Measurements from ENCODE around the gene SMARCA2. TPM values are rescaled to one million over a fixed set of nuclear protein-coding genes. Genes with fewer than 3 reads are reported as not detected.

Gene SMARCA2
- polyA plus RNA-seq, 1 donor from 2014 or later: 150 TPM

DNA sequence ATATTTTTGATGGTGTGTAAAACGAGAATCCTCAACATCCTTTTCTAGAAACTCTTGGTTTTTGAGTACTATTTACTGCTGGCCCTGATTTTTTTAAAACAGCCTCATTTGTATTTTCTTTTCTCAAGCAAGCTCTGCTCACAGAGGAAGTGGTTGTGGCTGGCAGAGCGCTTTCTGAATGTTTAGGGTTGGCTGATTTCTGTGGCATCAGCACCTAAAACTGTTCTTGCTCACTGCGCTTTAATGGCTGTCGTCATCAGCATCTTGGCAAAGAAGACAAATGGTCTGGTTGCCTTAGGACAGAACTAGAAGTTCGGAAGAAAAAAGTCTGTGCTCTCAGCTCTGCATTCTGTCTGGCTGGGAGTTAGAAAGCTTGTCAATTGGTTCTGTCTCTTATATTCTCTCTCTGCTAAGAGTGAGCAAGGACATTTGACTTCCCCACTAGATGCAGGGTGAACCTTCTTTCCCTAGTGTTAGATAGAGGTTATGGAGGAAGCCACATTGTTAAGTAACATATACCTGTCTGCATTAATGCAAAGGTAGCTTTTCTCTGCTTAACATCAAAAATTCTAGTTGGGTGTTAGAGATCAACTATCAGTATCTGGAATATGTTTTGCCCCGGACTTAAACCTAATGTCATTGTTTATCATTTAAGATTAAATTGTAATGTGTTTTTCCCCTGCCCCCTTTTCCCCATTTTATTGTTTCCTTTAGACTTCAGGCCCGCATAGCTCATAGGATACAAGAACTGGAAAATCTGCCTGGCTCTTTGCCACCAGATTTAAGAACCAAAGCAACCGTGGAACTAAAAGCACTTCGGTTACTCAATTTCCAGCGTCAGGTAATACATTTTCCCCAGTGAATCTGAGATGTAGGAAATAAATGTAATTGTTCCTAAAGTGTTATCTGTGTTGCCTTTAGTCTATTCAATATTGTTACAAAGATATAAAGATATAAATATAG, 39.0 kb downstream of the SMARCA2 start:
- H3K27ac ChIP-seq (ENCODE audit: low read length): no peak overlapping the region
- no peaks in the 10 kb centered on the region for H3K27me3 ChIP-seq (ENCODE audit: insufficient read depth, low read depth, low read length)
- H3K9me3 ChIP-seq (ENCODE audit: low read length): no peaks in the 10 kb centered on the region
- no peaks in the 10 kb centered on the region for H3K79me2 ChIP-seq (replicated peaks; ENCODE audit: insufficient read depth, low read length)
- H4K20me1 ChIP-seq (ENCODE audit: insufficient read depth): no peaks in the 10 kb centered on the region
- H3F3A ChIP-seq (ENCODE audit: insufficient read depth, low read length, poor library complexity, severe bottlenecking): no peaks in the 10 kb centered on the region
- TF ChIP-seq EP300 (conservative IDR thresholded peaks at IDR 0.05; ENCODE audit: poor library complexity, severe bottlenecking) (no peak), POLR2AphosphoS5 (IDR thresholded peaks at IDR 0.05) (no peak), RAD21 (conservative IDR thresholded peaks at IDR 0.05) (no peak), MXI1 (conservative IDR thresholded peaks at IDR 0.05; ENCODE audit: poor library complexity, severe bottlenecking) (no peak), EZH2 (IDR thresholded peaks at IDR 0.05; ENCODE audit: borderline replicate concordance, insufficient read depth, low read length, poor library complexity, severe bottlenecking) (no peak), TAF1 (IDR thresholded peaks at IDR 0.05; ENCODE audit: low read depth) (no peak), SMC3 (conservative IDR thresholded peaks at IDR 0.05; ENCODE audit: poor library complexity) (no peak)
- TF ChIP-seq, protein P1, sequence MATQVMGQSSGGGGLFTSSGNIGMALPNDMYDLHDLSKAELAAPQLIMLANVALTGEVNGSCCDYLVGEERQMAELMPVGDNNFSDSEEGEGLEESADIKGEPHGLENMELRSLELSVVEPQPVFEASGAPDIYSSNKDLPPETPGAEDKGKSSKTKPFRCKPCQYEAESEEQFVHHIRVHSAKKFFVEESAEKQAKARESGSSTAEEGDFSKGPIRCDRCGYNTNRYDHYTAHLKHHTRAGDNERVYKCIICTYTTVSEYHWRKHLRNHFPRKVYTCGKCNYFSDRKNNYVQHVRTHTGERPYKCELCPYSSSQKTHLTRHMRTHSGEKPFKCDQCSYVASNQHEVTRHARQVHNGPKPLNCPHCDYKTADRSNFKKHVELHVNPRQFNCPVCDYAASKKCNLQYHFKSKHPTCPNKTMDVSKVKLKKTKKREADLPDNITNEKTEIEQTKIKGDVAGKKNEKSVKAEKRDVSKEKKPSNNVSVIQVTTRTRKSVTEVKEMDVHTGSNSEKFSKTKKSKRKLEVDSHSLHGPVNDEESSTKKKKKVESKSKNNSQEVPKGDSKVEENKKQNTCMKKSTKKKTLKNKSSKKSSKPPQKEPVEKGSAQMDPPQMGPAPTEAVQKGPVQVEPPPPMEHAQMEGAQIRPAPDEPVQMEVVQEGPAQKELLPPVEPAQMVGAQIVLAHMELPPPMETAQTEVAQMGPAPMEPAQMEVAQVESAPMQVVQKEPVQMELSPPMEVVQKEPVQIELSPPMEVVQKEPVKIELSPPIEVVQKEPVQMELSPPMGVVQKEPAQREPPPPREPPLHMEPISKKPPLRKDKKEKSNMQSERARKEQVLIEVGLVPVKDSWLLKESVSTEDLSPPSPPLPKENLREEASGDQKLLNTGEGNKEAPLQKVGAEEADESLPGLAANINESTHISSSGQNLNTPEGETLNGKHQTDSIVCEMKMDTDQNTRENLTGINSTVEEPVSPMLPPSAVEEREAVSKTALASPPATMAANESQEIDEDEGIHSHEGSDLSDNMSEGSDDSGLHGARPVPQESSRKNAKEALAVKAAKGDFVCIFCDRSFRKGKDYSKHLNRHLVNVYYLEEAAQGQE (IDR thresholded peaks at IDR 0.05; ENCODE audit: borderline replicate concordance): no peak
- TF ChIP-seq, protein P2, sequence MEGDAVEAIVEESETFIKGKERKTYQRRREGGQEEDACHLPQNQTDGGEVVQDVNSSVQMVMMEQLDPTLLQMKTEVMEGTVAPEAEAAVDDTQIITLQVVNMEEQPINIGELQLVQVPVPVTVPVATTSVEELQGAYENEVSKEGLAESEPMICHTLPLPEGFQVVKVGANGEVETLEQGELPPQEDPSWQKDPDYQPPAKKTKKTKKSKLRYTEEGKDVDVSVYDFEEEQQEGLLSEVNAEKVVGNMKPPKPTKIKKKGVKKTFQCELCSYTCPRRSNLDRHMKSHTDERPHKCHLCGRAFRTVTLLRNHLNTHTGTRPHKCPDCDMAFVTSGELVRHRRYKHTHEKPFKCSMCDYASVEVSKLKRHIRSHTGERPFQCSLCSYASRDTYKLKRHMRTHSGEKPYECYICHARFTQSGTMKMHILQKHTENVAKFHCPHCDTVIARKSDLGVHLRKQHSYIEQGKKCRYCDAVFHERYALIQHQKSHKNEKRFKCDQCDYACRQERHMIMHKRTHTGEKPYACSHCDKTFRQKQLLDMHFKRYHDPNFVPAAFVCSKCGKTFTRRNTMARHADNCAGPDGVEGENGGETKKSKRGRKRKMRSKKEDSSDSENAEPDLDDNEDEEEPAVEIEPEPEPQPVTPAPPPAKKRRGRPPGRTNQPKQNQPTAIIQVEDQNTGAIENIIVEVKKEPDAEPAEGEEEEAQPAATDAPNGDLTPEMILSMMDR (IDR thresholded peaks at IDR 0.05; ENCODE audit: poor library complexity, severe bottlenecking): no peak
- peaks cover 8% of the 10 kb centered on the region for H3K36me3 ChIP-seq (ENCODE audit: insufficient read depth, low read length)
- no peak overlapping the region for H2AFZ ChIP-seq (ENCODE audit: low read depth, low read length)
- no peaks in the 10 kb centered on the region for H3K9me2 ChIP-seq (ENCODE audit: insufficient read depth, low read length)
- no peak overlapping the region for H3K4me2 ChIP-seq (ENCODE audit: low read length)
- H3K4me3 ChIP-seq (ENCODE audit: low read length): no peak overlapping the region
- H3K9ac ChIP-seq (ENCODE audit: low read length): no peak overlapping the region

- Histone ChIP-seq H2AFZ (ENCODE audit: low read depth, low read length) (no peak overlapping the region), H3K36me3 (ENCODE audit: insufficient read depth, low read length) (peaks cover 8% of the 10 kb centered on the region), H3F3A (ENCODE audit: insufficient read depth, low read length, poor library complexity, severe bottlenecking) (no peaks in the 10 kb centered on the region), H4K20me1 (ENCODE audit: insufficient read depth) (no peaks in the 10 kb centered on the region), H3K9me3 (ENCODE audit: low read length) (no peaks in the 10 kb centered on the region), H3K9me2 (ENCODE audit: insufficient read depth, low read length) (no peaks in the 10 kb centered on the region), H3K27me3 (ENCODE audit: insufficient read depth, low read depth, low read length) (no peaks in the 10 kb centered on the region), H3K4me2 (ENCODE audit: low read length) (no peak overlapping the region), H3K27ac (ENCODE audit: low read length) (no peak overlapping the region), H3K9ac (ENCODE audit: low read length) (no peak overlapping the region), H3K4me3 (ENCODE audit: low read length) (no peak overlapping the region), H3K79me2 (replicated peaks; ENCODE audit: insufficient read depth, low read length) (no peaks in the 10 kb centered on the region)
- TF ChIP-seq, protein P2 (IDR thresholded peaks at IDR 0.05; ENCODE audit: poor library complexity, severe bottlenecking): no peak
- TF ChIP-seq RAD21 (conservative IDR thresholded peaks at IDR 0.05): no peak
- TF ChIP-seq, protein P1 (IDR thresholded peaks at IDR 0.05; ENCODE audit: borderline replicate concordance): no peak
- TF ChIP-seq EZH2 (IDR thresholded peaks at IDR 0.05; ENCODE audit: borderline replicate concordance, insufficient read depth, low read length, poor library complexity, severe bottlenecking): no peak
- no peak for TF ChIP-seq MXI1 (conservative IDR thresholded peaks at IDR 0.05; ENCODE audit: poor library complexity, severe bottlenecking)
- no peak for TF ChIP-seq TAF1 (IDR thresholded peaks at IDR 0.05; ENCODE audit: low read depth)
- no peak for TF ChIP-seq SMC3 (conservative IDR thresholded peaks at IDR 0.05; ENCODE audit: poor library complexity)
- no peak for TF ChIP-seq EP300 (conservative IDR thresholded peaks at IDR 0.05; ENCODE audit: poor library complexity, severe bottlenecking)
- no peak for TF ChIP-seq POLR2AphosphoS5 (IDR thresholded peaks at IDR 0.05)
These were observed 40.1 kb downstream of the SMARCA2 start for GRCh38 chr9:2055203-2055658.
